HEK293 (cell line): ENCODE measurements around the gene DPH5.

Source experiments
- CTCF ChIA-PET: fragments of 350-600 bp; formaldehyde crosslinking; extraction: SDS; loops from one replicate; lab custom pipeline; 2021; ENCODE audit warnings: antibody characterized with exemption; lab: Yijun Ruan, JAX
- POLR2A ChIA-PET: fragments of 300-600 bp; formaldehyde crosslinking; extraction: SDS; loops from one replicate; lab custom pipeline; 2020; ENCODE audit warnings: antibody characterized with exemption, inconsistent platforms; lab: Yijun Ruan, JAX
- H3K27ac ChIP-seq: fragments of 200-500 bp; sonication (Bioruptor generic); 2 replicates; pipeline ENCODE4 v1.5.1; 2014; ENCODE audit warnings: low read depth, low read length, control low read depth, inconsistent platforms; ENCODE audit errors: extremely low read depth
- H3K36me3 ChIP-seq, 2 experiments: fragments of 200-500 bp in 1 of 2; sonication (Bioruptor generic) in 1 of 2; 1 replicate in 1 of 2; 2 replicates in 1 of 2; pipeline ENCODE4 v1.5.1; 2014 to 2017; ENCODE audit warnings: inconsistent platforms in 2 of 2, low read length in 2 of 2; ENCODE audit not compliant: control insufficient read depth in 2 of 2, insufficient read depth in 1 of 2
- H3K4me1 ChIP-seq: fragments of 200-500 bp; sonication (Bioruptor generic); 2 replicates; pipeline ENCODE4 v1.5.1; 2014; ENCODE audit warnings: mild to moderate bottlenecking, low read length, inconsistent platforms; ENCODE audit not compliant: control insufficient read depth, insufficient read depth
- H3K4me3 ChIP-seq: 2 replicates; pipeline ENCODE4 v1.5.1; 2011; ENCODE audit warnings: low read depth, mild to moderate bottlenecking, control low read depth, low read length, moderate library complexity
- H3K9me3 ChIP-seq: fragments of 200-500 bp; sonication (Bioruptor generic); 2 replicates; pipeline ENCODE4 v1.5.1; 2014; ENCODE audit warnings: low read depth, low read length, inconsistent platforms; ENCODE audit not compliant: control insufficient read depth, insufficient read depth
- ATF2 ChIP-seq: fragments of 450-650 bp; formaldehyde crosslinking; IDR thresholded peaks from 2 replicates; pipeline ENCODE4 v1.5.1; 2016; ENCODE audit warnings: missing biosample characterization, missing genetic modification characterization, low read depth
- BCL11B ChIP-seq: fragments of 450-650 bp; formaldehyde crosslinking; IDR thresholded peaks from 2 replicates; pipeline ENCODE4 v1.5.1; 2016; ENCODE audit warnings: low read depth, missing biosample characterization, missing genetic modification characterization
- GFI1B ChIP-seq: fragments of 450-650 bp; formaldehyde crosslinking; IDR thresholded peaks from 2 replicates; pipeline ENCODE4 v1.5.1; 2016; ENCODE audit warnings: missing biosample characterization, missing genetic modification characterization
- GLI2 ChIP-seq: fragments of 450-650 bp; formaldehyde crosslinking; IDR thresholded peaks from 2 replicates; pipeline ENCODE4; 2017; ENCODE audit warnings: missing biosample characterization, missing genetic modification characterization, low read depth, borderline replicate concordance
- KLF7 ChIP-seq: fragments of 450-650 bp; formaldehyde crosslinking; IDR thresholded peaks from 2 replicates; pipeline ENCODE4 v1.5.1; 2016; ENCODE audit warnings: missing biosample characterization, missing genetic modification characterization, borderline replicate concordance
- YY2 ChIP-seq: fragments of 450-650 bp; formaldehyde crosslinking; IDR thresholded peaks from 2 replicates; pipeline ENCODE4 v1.5.1; 2016; ENCODE audit warnings: missing biosample characterization, missing genetic modification characterization
- ZBTB17 ChIP-seq: fragments of 450-650 bp; formaldehyde crosslinking; IDR thresholded peaks from 2 replicates; pipeline ENCODE4 v1.5.1; 2016; ENCODE audit warnings: missing biosample characterization, missing genetic modification characterization
- ZBTB21 ChIP-seq: fragments of 450-650 bp; formaldehyde crosslinking; IDR thresholded peaks from 2 replicates; pipeline ENCODE4 v1.5.1; 2017; ENCODE audit warnings: missing biosample characterization, missing genetic modification characterization
- ZBTB26 ChIP-seq: fragments of 450-650 bp; formaldehyde crosslinking; optimal IDR thresholded peaks from 2 replicates; pipeline ENCODE3; 2016; ENCODE audit warnings: missing biosample characterization, mild to moderate bottlenecking, missing genetic modification characterization
- ZFP37 ChIP-seq: fragments of 450-650 bp; formaldehyde crosslinking; IDR thresholded peaks from 2 replicates; pipeline ENCODE4 v1.5.1; 2016; ENCODE audit warnings: missing biosample characterization, missing genetic modification characterization
- ZFP69B ChIP-seq: fragments of 450-650 bp; formaldehyde crosslinking; IDR thresholded peaks from 2 replicates; pipeline ENCODE4 v1.5.1; 2016; ENCODE audit warnings: missing biosample characterization, missing genetic modification characterization
- ZIC2 ChIP-seq: fragments of 450-650 bp; formaldehyde crosslinking; IDR thresholded peaks from 2 replicates; pipeline ENCODE4 v1.5.1; 2016; ENCODE audit warnings: missing biosample characterization, missing genetic modification characterization
- ZNF121 ChIP-seq: fragments of 450-650 bp; formaldehyde crosslinking; IDR thresholded peaks from 2 replicates; pipeline ENCODE4 v1.5.1; 2016; ENCODE audit warnings: missing biosample characterization, missing genetic modification characterization
- ZNF146 ChIP-seq: fragments of 450-650 bp; formaldehyde crosslinking; IDR thresholded peaks from 2 replicates; pipeline ENCODE4 v1.5.1; 2016; ENCODE audit warnings: missing biosample characterization, missing genetic modification characterization
- ZNF16 ChIP-seq: fragments of 450-650 bp; formaldehyde crosslinking; IDR thresholded peaks from 2 replicates; pipeline ENCODE4 v1.5.1; 2016; ENCODE audit warnings: low read depth, missing biosample characterization, missing genetic modification characterization
- ZNF202 ChIP-seq: fragments of 450-650 bp; formaldehyde crosslinking; IDR thresholded peaks from 2 replicates; pipeline ENCODE4 v1.5.1; 2016; ENCODE audit warnings: missing biosample characterization, missing genetic modification characterization, borderline replicate concordance
- ZNF37A ChIP-seq: fragments of 450-650 bp; IDR thresholded peaks from 2 replicates; pipeline ENCODE4 v1.5.1; 2018; ENCODE audit warnings: missing biosample characterization, missing genetic modification characterization
- ZNF423 ChIP-seq: fragments of 450-650 bp; formaldehyde crosslinking; IDR thresholded peaks from 2 replicates; pipeline ENCODE4 v1.5.1; 2016; ENCODE audit warnings: missing biosample characterization, missing genetic modification characterization
- ZNF514 ChIP-seq: fragments of 450-650 bp; formaldehyde crosslinking; IDR thresholded peaks from 2 replicates; pipeline ENCODE4 v1.5.1; 2016; ENCODE audit warnings: missing biosample characterization, missing genetic modification characterization
- ZNF561 ChIP-seq: fragments of 450-650 bp; IDR thresholded peaks from 2 replicates; pipeline ENCODE4 v1.5.1; 2018; ENCODE audit warnings: missing biosample characterization, missing genetic modification characterization, borderline replicate concordance
- ZNF664 ChIP-seq: fragments of 450-650 bp; formaldehyde crosslinking; IDR thresholded peaks from 2 replicates; pipeline ENCODE4 v1.5.1; 2016; ENCODE audit warnings: missing biosample characterization, missing genetic modification characterization
- ZNF677 ChIP-seq: fragments of 450-650 bp; IDR thresholded peaks from 2 replicates; pipeline ENCODE4 v1.5.0; 2018; ENCODE audit warnings: missing biosample characterization, mild to moderate bottlenecking, missing genetic modification characterization, moderate library complexity
- ZNF701 ChIP-seq: fragments of 450-650 bp; formaldehyde crosslinking; IDR thresholded peaks from 2 replicates; pipeline ENCODE4 v1.5.1; 2016; ENCODE audit warnings: missing biosample characterization, missing genetic modification characterization
- ZNF785 ChIP-seq: fragments of 450-650 bp; formaldehyde crosslinking; IDR thresholded peaks from 2 replicates; pipeline ENCODE4 v1.5.1; 2016; ENCODE audit warnings: missing biosample characterization, missing genetic modification characterization
- ZNF830 ChIP-seq: fragments of 450-650 bp; IDR thresholded peaks from 2 replicates; pipeline ENCODE4 v1.5.0; 2018; ENCODE audit warnings: missing biosample characterization, missing genetic modification characterization, low read depth, mild to moderate bottlenecking, moderate library complexity
- ZSCAN16 ChIP-seq: fragments of 450-650 bp; formaldehyde crosslinking; IDR thresholded peaks from 2 replicates; pipeline ENCODE4 v1.5.1; 2016; ENCODE audit warnings: missing biosample characterization, missing genetic modification characterization
- TF ChIP-seq, protein P1 (sequence below): fragments of 450-650 bp; formaldehyde crosslinking; IDR thresholded peaks from 2 replicates; pipeline ENCODE4 v1.5.1; 2016; ENCODE audit warnings: missing biosample characterization, missing genetic modification characterization
- TF ChIP-seq, protein P2 (sequence below): fragments of 450-650 bp; formaldehyde crosslinking; IDR thresholded peaks from 2 replicates; pipeline ENCODE4 v1.5.1; 2017; ENCODE audit warnings: missing biosample characterization, missing genetic modification characterization

The DPH5 gene

DNA sequence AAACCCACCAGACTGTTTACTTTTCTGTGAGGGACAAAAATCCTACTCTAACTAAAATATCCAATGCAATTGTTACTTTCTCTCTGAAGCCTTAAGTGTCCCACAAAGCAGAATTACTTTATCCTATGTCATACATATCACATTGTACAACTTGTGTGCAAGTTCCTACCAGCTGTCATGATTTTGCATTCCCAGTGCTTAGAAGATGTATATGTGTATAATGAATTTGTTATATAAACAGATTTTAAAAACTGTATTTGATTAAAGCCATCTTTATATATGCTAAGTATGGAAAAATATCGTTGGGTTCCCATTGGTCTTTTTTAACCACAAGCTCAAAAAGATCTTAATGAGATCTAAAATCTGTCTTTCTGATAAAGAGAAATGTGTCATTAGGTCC is 57.0 kb downstream of the DPH5 start (continued):
- TF ChIP-seq ZBTB26 (tag by site-specific recombination): no peak
- no peak for TF ChIP-seq ZNF677 (tag by site-specific recombination)
- no peak for TF ChIP-seq BCL11B (tag by site-specific recombination)

- peaks cover 0 to 18% of the 10 kb centered on the region in 2 experiments; a peak in 1 of 3 replicates for H3K36me3 ChIP-seq
- CTCF ChIA-PET: interaction anchor here (0.6 to 1.6 kb wide), 2 partner anchors 23 to 279 kb away, joined by 3 to 5 read pairs; no protein-coding TSS in a partner anchor
- no peaks in the 10 kb centered on the region for H3K9me3 ChIP-seq
- H3K4me3 ChIP-seq: no peak overlapping the region
- peaks cover 3% of the 10 kb centered on the region; the same call in 1 of the 2 replicates for H3K4me1 ChIP-seq
- H3K27ac ChIP-seq: no peak overlapping the region
- TF ChIP-seq ZNF830 (tag by site-specific recombination) (no peak), ZNF146 (tag by site-specific recombination) (no peak), ZNF121 (tag by site-specific recombination) (no peak), ZNF664 (no peak), YY2 (tag by site-specific recombination) (no peak), ZNF561 (tag by site-specific recombination) (no peak), ATF2 (tag by site-specific recombination) (no peak)
- TF ChIP-seq, protein P1, sequence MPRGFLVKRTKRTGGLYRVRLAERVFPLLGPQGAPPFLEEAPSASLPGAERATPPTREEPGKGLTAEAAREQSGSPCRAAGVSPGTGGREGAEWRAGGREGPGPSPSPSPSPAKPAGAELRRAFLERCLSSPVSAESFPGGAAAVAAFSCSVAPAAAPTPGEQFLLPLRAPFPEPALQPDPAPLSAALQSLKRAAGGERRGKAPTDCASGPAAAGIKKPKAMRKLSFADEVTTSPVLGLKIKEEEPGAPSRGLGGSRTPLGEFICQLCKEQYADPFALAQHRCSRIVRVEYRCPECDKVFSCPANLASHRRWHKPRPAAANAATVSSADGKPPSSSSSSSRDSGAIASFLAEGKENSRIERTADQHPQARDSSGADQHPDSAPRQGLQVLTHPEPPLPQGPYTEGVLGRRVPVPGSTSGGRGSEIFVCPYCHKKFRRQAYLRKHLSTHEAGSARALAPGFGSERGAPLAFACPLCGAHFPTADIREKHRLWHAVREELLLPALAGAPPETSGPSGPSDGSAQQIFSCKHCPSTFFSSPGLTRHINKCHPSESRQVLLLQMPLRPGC (tag by site-specific recombination): no peak
- POLR2A ChIA-PET: no interaction called here
These were observed 65.5 kb downstream of the DPH5 start for GRCh38 chr1:100960098-100960497.

DNA sequence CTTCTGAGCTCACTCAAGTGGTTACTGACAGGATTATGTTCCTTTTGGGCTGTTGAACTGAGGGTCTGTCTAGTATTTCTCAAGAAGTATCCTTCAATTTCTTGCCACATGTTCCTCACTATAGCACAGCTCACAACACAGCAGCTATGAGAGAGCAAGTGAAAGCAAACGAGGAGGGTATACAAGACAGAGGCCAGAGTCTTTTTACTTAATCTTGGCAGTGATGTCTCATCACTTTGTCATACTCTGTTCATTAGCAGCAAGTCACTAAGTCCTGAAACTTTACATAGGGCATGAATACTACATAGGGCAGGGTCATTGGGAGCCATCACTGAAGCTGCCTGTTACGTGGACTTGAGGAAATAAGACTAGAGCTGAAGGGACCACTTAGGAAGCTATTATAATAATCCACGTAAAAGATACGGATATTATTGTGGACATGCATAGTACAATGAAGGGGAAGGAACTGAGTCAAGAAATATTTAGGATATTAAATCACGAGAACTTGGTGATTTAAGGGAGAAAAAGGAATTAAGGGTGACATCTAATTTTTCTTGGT is 66.0 kb downstream of the DPH5 start:
- Histone ChIP-seq H3K9me3 (no peaks in the 10 kb centered on the region), H3K4me3 (no peak overlapping the region), H3K27ac (no peak overlapping the region), H3K36me3 (peaks cover 0 to 15% of the 10 kb centered on the region in 2 experiments; a peak in 1 of 3 replicates), H3K4me1 (peaks cover 3% of the 10 kb centered on the region; the same call in 1 of the 2 replicates)
- ChIA-PET CTCF (interaction anchor here (1.6 kb wide), 1 partner anchor 279 kb away, joined by 5 read pairs; no protein-coding TSS in a partner anchor), POLR2A (no interaction called here)
- TF ChIP-seq ZBTB17 (tag by site-specific recombination): no peak
- TF ChIP-seq ZFP69B (tag by site-specific recombination): no peak
- TF ChIP-seq ZNF16 (tag by site-specific recombination): no peak
- TF ChIP-seq ZNF202 (tag by site-specific recombination): no peak
- TF ChIP-seq GFI1B (tag by site-specific recombination): no peak
- no peak for TF ChIP-seq ZIC2 (tag by site-specific recombination)
- no peak for TF ChIP-seq ZNF37A
- TF ChIP-seq ZNF514 (tag by site-specific recombination): no peak
- no peak for TF ChIP-seq ZBTB21
- TF ChIP-seq, protein P2, sequence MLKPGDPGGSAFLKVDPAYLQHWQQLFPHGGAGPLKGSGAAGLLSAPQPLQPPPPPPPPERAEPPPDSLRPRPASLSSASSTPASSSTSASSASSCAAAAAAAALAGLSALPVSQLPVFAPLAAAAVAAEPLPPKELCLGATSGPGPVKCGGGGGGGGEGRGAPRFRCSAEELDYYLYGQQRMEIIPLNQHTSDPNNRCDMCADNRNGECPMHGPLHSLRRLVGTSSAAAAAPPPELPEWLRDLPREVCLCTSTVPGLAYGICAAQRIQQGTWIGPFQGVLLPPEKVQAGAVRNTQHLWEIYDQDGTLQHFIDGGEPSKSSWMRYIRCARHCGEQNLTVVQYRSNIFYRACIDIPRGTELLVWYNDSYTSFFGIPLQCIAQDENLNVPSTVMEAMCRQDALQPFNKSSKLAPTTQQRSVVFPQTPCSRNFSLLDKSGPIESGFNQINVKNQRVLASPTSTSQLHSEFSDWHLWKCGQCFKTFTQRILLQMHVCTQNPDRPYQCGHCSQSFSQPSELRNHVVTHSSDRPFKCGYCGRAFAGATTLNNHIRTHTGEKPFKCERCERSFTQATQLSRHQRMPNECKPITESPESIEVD: no peak
- no peak for TF ChIP-seq ZNF701 (tag by site-specific recombination)
- no peak for TF ChIP-seq ZSCAN16 (tag by site-specific recombination)
- TF ChIP-seq ZNF423 (tag by site-specific recombination): no peak
- TF ChIP-seq GLI2 (tag by site-specific recombination): no peak
- TF ChIP-seq KLF7 (tag by site-specific recombination): no peak
- no peak for TF ChIP-seq ZNF785 (tag by site-specific recombination)
- no peak for TF ChIP-seq ZFP37
